ENCODE measurements around the gene IL22RA1. TPM values are rescaled to one million over a fixed set of nuclear protein-coding genes. Genes with fewer than 3 reads are reported as not detected.

Gene IL22RA1
- total RNA-seq, 4 donors from 2014 or later, result 34.7 to 53.1 (median 45.9) TPM

- intact Hi-C loops (cut with DNase I; ENCODE audit: low total_unique reads), result loop anchor here (5.0 kb wide), 1 partner anchor 115 kb away; no protein-coding TSS in a partner anchor
- TF ChIP-seq CTCF (IDR thresholded peaks at IDR 0.05) (no peak), POLR2A (IDR thresholded peaks at IDR 0.05) (no peak)
- H3K4me3 ChIP-seq (ENCODE audit: low read depth, poor library complexity, severe bottlenecking), result peak within 1 kb of the TSS; percentile 29
- DNase-seq (ENCODE audit: low spot score in 2 of 2), result peak in 1 of 2 donors; percentile 88
- 1 to 2% methylated on average over 40 to 72 of the region's 74 CpGs for WGBS, 2 donors
Observed at GRCh38 chr1:24186993-24187790, 44.3 kb upstream of the IL22RA1 start, which contains the start of gene IFNLR1. IFNLR1 (minus strand) TSS chr1:24187289; CDS start chr1:24187248, 41 bp downstream.

- DNase-seq (ENCODE audit: low spot score in 2 of 2), result no peak
- no peak overlapping the region for H3K4me3 ChIP-seq (ENCODE audit: low read depth, poor library complexity, severe bottlenecking)
- intact Hi-C loops (cut with DNase I; ENCODE audit: low total_unique reads), result loop anchor here (5.0 kb wide), 1 partner anchor 114 kb away; no protein-coding TSS in a partner anchor
- WGBS, 2 donors, result 22 to 34% methylated on average over 8 of the region's 8 CpGs
- TF ChIP-seq POLR2A (IDR thresholded peaks at IDR 0.05) (no peak), CTCF (IDR thresholded peaks at IDR 0.05) (no peak)
Observed at GRCh38 chr1:24186711-24186992, 43.7 kb upstream of the IL22RA1 start.

GRCh38 chr1:24186031-24186710 is 43.2 kb upstream of the IL22RA1 start:
- H3K4me3 ChIP-seq (ENCODE audit: low read depth, poor library complexity, severe bottlenecking), result no peak overlapping the region
- no peak for DNase-seq (ENCODE audit: low spot score in 2 of 2)
- intact Hi-C loops (cut with DNase I; ENCODE audit: low total_unique reads), result loop anchor here (5.0 kb wide), 1 partner anchor 114 kb away; no protein-coding TSS in a partner anchor
- WGBS, 2 donors, result 54 to 64% methylated on average over 13 of the region's 13 CpGs
- no peak for TF ChIP-seq POLR2A (IDR thresholded peaks at IDR 0.05)
- TF ChIP-seq CTCF (IDR thresholded peaks at IDR 0.05), result no peak

GRCh38 chr1:24185076-24185475 is 42.1 kb upstream of the IL22RA1 start:
- no peak for DNase-seq (ENCODE audit: low spot score in 2 of 2)
- intact Hi-C loops (cut with DNase I; ENCODE audit: low total_unique reads), result loop anchor here (5.0 kb wide), 1 partner anchor 113 kb away; no protein-coding TSS in a partner anchor

GRCh38 chr1:24182061-24182460 is 39.1 kb upstream of the IL22RA1 start:
- WGBS, 2 donors, result 42 to 56% methylated on average over 6 of the region's 6 CpGs
- intact Hi-C loops (cut with DNase I; ENCODE audit: low total_unique reads), result no loop called here
- H3K4me3 ChIP-seq (ENCODE audit: low read depth, poor library complexity, severe bottlenecking), result no peak overlapping the region
- no peak for DNase-seq (ENCODE audit: low spot score in 2 of 2)
- TF ChIP-seq CTCF (IDR thresholded peaks at IDR 0.05), result no peak
- no peak for TF ChIP-seq POLR2A (IDR thresholded peaks at IDR 0.05)

More at GRCh38 chr1:24185076-24185475, 42.1 kb upstream of the IL22RA1 start:
- no peak for TF ChIP-seq POLR2A (IDR thresholded peaks at IDR 0.05)
- WGBS, 2 donors, result 73 to 92% methylated on average over 4 of the region's 4 CpGs
- no peak overlapping the region for H3K4me3 ChIP-seq (ENCODE audit: low read depth, poor library complexity, severe bottlenecking)

- TF ChIP-seq CTCF (IDR thresholded peaks at IDR 0.05) (no peak), POLR2A (IDR thresholded peaks at IDR 0.05) (no peak)
- 76 to 83% methylated on average over 5 of the region's 5 CpGs for WGBS, 2 donors
- DNase-seq (ENCODE audit: low spot score in 2 of 2), result no peak
- no peak overlapping the region for H3K4me3 ChIP-seq (ENCODE audit: low read depth, poor library complexity, severe bottlenecking)
- intact Hi-C loops (cut with DNase I; ENCODE audit: low total_unique reads), result no loop called here
Observed at GRCh38 chr1:24181619-24182018, 38.7 kb upstream of the IL22RA1 start.

Data from lower leg skin (tissue), 4 donors.